HG02870 (cell line): Measurements from ENCODE around the gene HERC2.

Experiments
- ATAC-seq: cut with Tn5 transposase; IDR thresholded peaks from one replicate; pipeline ENCODE4 v1.9.1; 2021; ENCODE audit warnings: mild to moderate bottlenecking, moderate library complexity; ENCODE audit not compliant: unreplicated experiment

The HERC2 gene

GRCh38 chr15:28101201-28101600 lies 220.8 kb downstream of the HERC2 start:
- ATAC-seq, result no peak

- no peak for ATAC-seq
Measured at GRCh38 chr15:28100516-28101195, 221.3 kb downstream of the HERC2 start.

- no peak for ATAC-seq
Measured at GRCh38 chr15:28099555-28100140, 222.3 kb downstream of the HERC2 start.

- ATAC-seq, result no peak
Measured at GRCh38 chr15:28098766-28099554, 223.0 kb downstream of the HERC2 start, which contains the start of gene OCA2. OCA2 (minus strand) TSS chr15:28099315; CDS start chr15:28081874, 17,441 bp downstream.

- no peak for ATAC-seq
Measured at GRCh38 chr15:28098360-28098765, 223.6 kb downstream of the HERC2 start.

- ATAC-seq, result no peak
Measured at GRCh38 chr15:28097656-28098359, 224.2 kb downstream of the HERC2 start.

GRCh38 chr15:28096670-28097431 lies 225.1 kb downstream of the HERC2 start:
- no peak for ATAC-seq

GRCh38 chr15:28096411-28096669 lies 225.6 kb downstream of the HERC2 start:
- no peak for ATAC-seq

GRCh38 chr15:28094732-28095521 lies 227.1 kb downstream of the HERC2 start:
- no peak for ATAC-seq

- ATAC-seq, result no peak
Measured at GRCh38 chr15:28093752-28094535, 228.0 kb downstream of the HERC2 start.

GRCh38 chr15:28091313-28091712 lies 230.7 kb downstream of the HERC2 start:
- no peak for ATAC-seq

GRCh38 chr15:28086175-28086703 lies 235.7 kb downstream of the HERC2 start:
- peak; percentile 100 for ATAC-seq

- no peak for ATAC-seq
Measured at GRCh38 chr15:28085489-28086174, 236.3 kb downstream of the HERC2 start.

- ATAC-seq, result no peak
Measured at GRCh38 chr15:28084547-28084946, 237.4 kb downstream of the HERC2 start.

GRCh38 chr15:28082891-28083684 lies 238.9 kb downstream of the HERC2 start:
- ATAC-seq, result no peak

- ATAC-seq, result no peak
Measured at GRCh38 chr15:28081594-28081993, 240.4 kb downstream of the HERC2 start.

GRCh38 chr15:28080386-28080785 lies 241.6 kb downstream of the HERC2 start:
- ATAC-seq, result no peak
